ENCODE results near the gene DNAJC9.

The DNAJC9 gene

GRCh38 chr10:73210395-73211105 lies 36.5 kb downstream of the DNAJC9 start:
- Histone ChIP-seq H3K9me2 (ENCODE audit: low read depth, low read length) (no peaks in the 10 kb centered on the region), H3K36me3 (ENCODE audit: insufficient read depth, low read length) (no peaks in the 10 kb centered on the region), H4K20me1 (ENCODE audit: insufficient read depth, low read length) (no peaks in the 10 kb centered on the region), H3K4me2 (ENCODE audit: low read length) (no peak overlapping the region), H3K9me3 (ENCODE audit: low read length) (peaks cover 5% of the 10 kb centered on the region; the same call in 1 of the 2 replicates), H2AFZ (ENCODE audit: low read length) (no peak overlapping the region), H3K27ac (ENCODE audit: low read depth, low read length, poor library complexity, severe bottlenecking) (no peak overlapping the region), H3K4me1 (ENCODE audit: insufficient read depth, low read length, severe bottlenecking) (no peaks in the 10 kb centered on the region), H3K9ac (ENCODE audit: low read length) (no peak overlapping the region), H3F3A (ENCODE audit: insufficient read depth, low read length) (no peaks in the 10 kb centered on the region), H3K79me2 (ENCODE audit: insufficient read depth, low read length) (no peaks in the 10 kb centered on the region), H3K4me3 (ENCODE audit: low read depth, low read length, poor library complexity, severe bottlenecking) (no peak overlapping the region), H3K27me3 (ENCODE audit: insufficient read depth, low read length) (no peaks in the 10 kb centered on the region)
- TF ChIP-seq CTCF (IDR thresholded peaks at IDR 0.05; ENCODE audit: low read length) (no peak), EZH2 (IDR thresholded peaks at IDR 0.05; ENCODE audit: borderline replicate concordance, low read length) (no peak)

GRCh38 chr10:73209705-73210104 lies 37.4 kb downstream of the DNAJC9 start:
- Histone ChIP-seq H3K9me2 (ENCODE audit: low read depth, low read length) (no peaks in the 10 kb centered on the region), H3K4me1 (ENCODE audit: insufficient read depth, low read length, severe bottlenecking) (no peaks in the 10 kb centered on the region), H3K4me2 (ENCODE audit: low read length) (no peak overlapping the region), H3K36me3 (ENCODE audit: insufficient read depth, low read length) (no peaks in the 10 kb centered on the region), H4K20me1 (ENCODE audit: insufficient read depth, low read length) (no peaks in the 10 kb centered on the region), H3K4me3 (ENCODE audit: low read depth, low read length, poor library complexity, severe bottlenecking) (no peak overlapping the region), H3K27me3 (ENCODE audit: insufficient read depth, low read length) (no peaks in the 10 kb centered on the region), H3K27ac (ENCODE audit: low read depth, low read length, poor library complexity, severe bottlenecking) (no peak overlapping the region), H3K79me2 (ENCODE audit: insufficient read depth, low read length) (no peaks in the 10 kb centered on the region), H3F3A (ENCODE audit: insufficient read depth, low read length) (no peaks in the 10 kb centered on the region), H2AFZ (ENCODE audit: low read length) (no peak overlapping the region), H3K9ac (ENCODE audit: low read length) (no peak overlapping the region), H3K9me3 (ENCODE audit: low read length) (peaks cover 5% of the 10 kb centered on the region; the same call in 1 of the 2 replicates)
- no peak for TF ChIP-seq EZH2 (IDR thresholded peaks at IDR 0.05; ENCODE audit: borderline replicate concordance, low read length)
- TF ChIP-seq CTCF (IDR thresholded peaks at IDR 0.05; ENCODE audit: low read length): no peak

GRCh38 chr10:73207883-73208282 lies 39.2 kb downstream of the DNAJC9 start:
- Histone ChIP-seq H4K20me1 (ENCODE audit: insufficient read depth, low read length) (no peaks in the 10 kb centered on the region), H3K4me2 (ENCODE audit: low read length) (no peak overlapping the region), H3K79me2 (ENCODE audit: insufficient read depth, low read length) (no peaks in the 10 kb centered on the region), H3F3A (ENCODE audit: insufficient read depth, low read length) (no peaks in the 10 kb centered on the region), H2AFZ (ENCODE audit: low read length) (no peak overlapping the region), H3K9ac (ENCODE audit: low read length) (no peak overlapping the region), H3K36me3 (ENCODE audit: insufficient read depth, low read length) (no peaks in the 10 kb centered on the region), H3K4me3 (ENCODE audit: low read depth, low read length, poor library complexity, severe bottlenecking) (no peak overlapping the region), H3K4me1 (ENCODE audit: insufficient read depth, low read length, severe bottlenecking) (no peaks in the 10 kb centered on the region), H3K27me3 (ENCODE audit: insufficient read depth, low read length) (no peaks in the 10 kb centered on the region), H3K9me2 (ENCODE audit: low read depth, low read length) (no peaks in the 10 kb centered on the region), H3K9me3 (ENCODE audit: low read length) (peaks cover 5% of the 10 kb centered on the region; the same call in 1 of the 2 replicates), H3K27ac (ENCODE audit: low read depth, low read length, poor library complexity, severe bottlenecking) (no peak overlapping the region)
- TF ChIP-seq CTCF (IDR thresholded peaks at IDR 0.05; ENCODE audit: low read length) (no peak), EZH2 (IDR thresholded peaks at IDR 0.05; ENCODE audit: borderline replicate concordance, low read length) (no peak)
